IPS-NIHi11 (cell line): ENCODE measurements around the gene C10orf95.
A peak's percentile ranks its signal among the peaks of the same experiment; 100 is the strongest.

Source experiments
- DNase-seq: peaks from one replicate; pipeline ENCODE4 v3.0.0; 2012; ENCODE audit warnings: mixed read lengths, low spot score

Gene C10orf95

GRCh38 chr10:102434394-102435132 lies 16.8 kb downstream of the C10orf95 start:
- no peak for DNase-seq

GRCh38 chr10:102433619-102434046 lies 17.7 kb downstream of the C10orf95 start:
- DNase-seq = no peak

- DNase-seq = peak; percentile 91
These were observed 19.0 kb downstream of the C10orf95 start, which contains the start of gene CUEDC2 for GRCh38 chr10:102432162-102432950. Gene CUEDC2 (minus strand): TSS chr10:102432574. CDS start chr10:102425188, 7,386 bp downstream.

- no peak for DNase-seq
These were observed 19.8 kb downstream of the C10orf95 start for GRCh38 chr10:102431452-102432124.

GRCh38 chr10:102429468-102429867 lies 21.9 kb downstream of the C10orf95 start:
- no peak for DNase-seq

GRCh38 chr10:102426803-102427287 lies 24.5 kb downstream of the C10orf95 start:
- no peak for DNase-seq

GRCh38 chr10:102425444-102425843 lies 25.9 kb downstream of the C10orf95 start:
- no peak for DNase-seq

- no peak for DNase-seq
These were observed 26.4 kb downstream of the C10orf95 start for GRCh38 chr10:102424916-102425315.

GRCh38 chr10:102424145-102424544 lies 27.2 kb downstream of the C10orf95 start:
- no peak for DNase-seq

GRCh38 chr10:102423372-102423968 lies 27.9 kb downstream of the C10orf95 start:
- DNase-seq = no peak

GRCh38 chr10:102422545-102423129 lies 28.7 kb downstream of the C10orf95 start:
- peak; percentile 78 for DNase-seq

- DNase-seq = peak; percentile 37
These were observed 29.4 kb downstream of the C10orf95 start for GRCh38 chr10:102421757-102422512.

- DNase-seq = no peak
These were observed 29.9 kb downstream of the C10orf95 start for GRCh38 chr10:102421507-102421756.

GRCh38 chr10:102420714-102421506 lies 30.4 kb downstream of the C10orf95 start, which contains the start of gene FBXL15:
Gene FBXL15 (plus strand): TSS chr10:102420836. CDS start chr10:102421130, 294 bp downstream.
- peak; percentile 92 for DNase-seq

- no peak for DNase-seq
These were observed 31.1 kb downstream of the C10orf95 start for GRCh38 chr10:102420181-102420713.

- peak; percentile 85 for DNase-seq
These were observed 31.8 kb downstream of the C10orf95 start for GRCh38 chr10:102419269-102420180.

GRCh38 chr10:102418622-102419268 lies 32.6 kb downstream of the C10orf95 start, which contains the start of gene PSD:
Gene PSD (minus strand): TSS chr10:102418785. CDS start chr10:102417038, 1,747 bp downstream.
- peak; percentile 64 for DNase-seq

GRCh38 chr10:102416695-102417094 lies 34.6 kb downstream of the C10orf95 start:
- no peak for DNase-seq
